GM18861 (cell line): ENCODE data around the gene SPATA7.
"Not testable (repeated sequence)": the region's sequence is repeated elsewhere in the genome, so short reads cannot be mapped to it uniquely, and the experiment has no call there.

Experiments used
- ATAC-seq: cut with Tn5 transposase; IDR thresholded peaks from one replicate; pipeline ENCODE4 v1.9.1; 2021; ENCODE audit not compliant: unreplicated experiment

SPATA7 gene

GRCh38 chr14:88385212-88386101 is at the start of gene SPATA7:
Gene SPATA7 (plus strand): TSS chr14:88385657. CDS start chr14:88385819, 162 bp downstream.
- peak; percentile 99 for ATAC-seq

GRCh38 chr14:88340357-88340756 is 45.1 kb upstream of the SPATA7 start:
- ATAC-seq = no peak

GRCh38 chr14:88342980-88343379 is 42.5 kb upstream of the SPATA7 start:
- no peak for ATAC-seq

- ATAC-seq = no peak
These were observed 39.3 kb upstream of the SPATA7 start for GRCh38 chr14:88346048-88346639.

GRCh38 chr14:88348546-88348945 is 36.9 kb upstream of the SPATA7 start:
- ATAC-seq = no peak

GRCh38 chr14:88351966-88352691 is 33.3 kb upstream of the SPATA7 start:
- no peak for ATAC-seq

- no peak for ATAC-seq
These were observed 32.8 kb upstream of the SPATA7 start for GRCh38 chr14:88352698-88353097.

GRCh38 chr14:88354358-88354757 is 31.1 kb upstream of the SPATA7 start:
- ATAC-seq = no peak

- ATAC-seq = no peak
These were observed 26.0 kb upstream of the SPATA7 start for GRCh38 chr14:88359500-88359899.

GRCh38 chr14:88363644-88364043 is 21.8 kb upstream of the SPATA7 start:
- ATAC-seq = no peak

- no peak for ATAC-seq
These were observed 20.6 kb upstream of the SPATA7 start for GRCh38 chr14:88364710-88365413.

- ATAC-seq = no peak
These were observed 16.0 kb upstream of the SPATA7 start for GRCh38 chr14:88369496-88369895.

- ATAC-seq = no peak
These were observed 5.6 kb upstream of the SPATA7 start for GRCh38 chr14:88379706-88380343.

- ATAC-seq = no peak
These were observed 5.1 kb upstream of the SPATA7 start for GRCh38 chr14:88380405-88380804.

- not testable (repeated sequence) for ATAC-seq
These were observed 3.8 kb upstream of the SPATA7 start for GRCh38 chr14:88381634-88382033.

- ATAC-seq = no peak
These were observed 739 bp upstream of the SPATA7 start for GRCh38 chr14:88384718-88385117.

- ATAC-seq = no peak
These were observed 868 bp downstream of the SPATA7 start for GRCh38 chr14:88386256-88386794.

- ATAC-seq = no peak
These were observed 3.4 kb downstream of the SPATA7 start for GRCh38 chr14:88388741-88389282.

- no peak for ATAC-seq
These were observed 7.2 kb downstream of the SPATA7 start for GRCh38 chr14:88392609-88393008.

GRCh38 chr14:88411039-88411438 is 25.6 kb downstream of the SPATA7 start:
- ATAC-seq = no peak
